ENCODE data around the gene HSPA2. TPM values are rescaled to one million over a fixed set of nuclear protein-coding genes. Genes with fewer than 3 reads are reported as not detected.

The HSPA2 gene
- total and polyA plus RNA-seq, 2 of the 4 experiments (the other 2 are of a cell fraction), result 18.4 to 19.7 TPM

GRCh38 chr14:64540208-64541202, at the start of gene HSPA2 (continued):
- no peak for TF ChIP-seq RCOR1 (IDR thresholded peaks at IDR 0.05; ENCODE audit: insufficient replicate concordance, low read length)
- TF ChIP-seq MAZ (IDR thresholded peaks at IDR 0.05; ENCODE audit: borderline replicate concordance, low read depth, low read length), result peak; percentile 91
- TF ChIP-seq RFX5 (IDR thresholded peaks at IDR 0.05; ENCODE audit: low read depth, low read length), result 0 out of 2 replicates have a peak, but pooled peaks have one; percentile 3
- no peak for TF ChIP-seq CEBPB (IDR thresholded peaks at IDR 0.05; ENCODE audit: low read depth, low read length)
- TF ChIP-seq CHD1 (IDR thresholded peaks at IDR 0.05; ENCODE audit: low read depth, low read length), result no peak
- TF ChIP-seq POLR2A (IDR thresholded peaks at IDR 0.05; ENCODE audit: low read depth, low read length), result peak; percentile 98
